Neural progenitor cell (in vitro differentiated cells): ENCODE measurements around the gene SLC30A4. TPM values are rescaled to one million over a fixed set of nuclear protein-coding genes. Genes with fewer than 3 reads are reported as not detected.

Experiments
- DNase-seq: peaks from one replicate; pipeline ENCODE4 v3.0.0-alpha.2; 2016; ENCODE audit warnings: low spot score
- H2AFZ ChIP-seq: fragments of 200-600 bp; sonication (generic); replicated peaks from 2 replicates; pipeline ENCODE4 v1.6.1; 2016; ENCODE audit warnings: antibody characterized with exemption
- H3F3A ChIP-seq: fragments of 200-600 bp; sonication (generic); 2 replicates; pipeline ENCODE4 v1.6.1; 2016; ENCODE audit warnings: antibody characterized with exemption, low read depth
- H3K27ac ChIP-seq: fragments of 200-600 bp; sonication (generic); 2 replicates; pipeline ENCODE4 v1.5.1; 2016; ENCODE audit warnings: mild to moderate bottlenecking
- H3K27me3 ChIP-seq: fragments of 200-600 bp; sonication (generic); 2 replicates; pipeline ENCODE4 v1.6.1; 2016; ENCODE audit warnings: mild to moderate bottlenecking, moderate library complexity
- H3K36me3 ChIP-seq: fragments of 200-600 bp; sonication (generic); 2 replicates; pipeline ENCODE4 v1.5.1; 2016
- H3K4me1 ChIP-seq: fragments of 200-600 bp; sonication (generic); 2 replicates; pipeline ENCODE4 v1.6.1; 2016; ENCODE audit warnings: mixed run types
- H3K4me2 ChIP-seq: fragments of 200-600 bp; sonication (generic); 2 replicates; pipeline ENCODE4 v1.6.1; 2016
- H3K4me3 ChIP-seq: fragments of 200-600 bp; sonication (generic); 2 replicates; pipeline ENCODE4 v1.5.1; 2016
- H3K79me2 ChIP-seq: fragments of 200-600 bp; sonication (generic); 2 replicates; pipeline ENCODE4 v1.6.1; 2016; ENCODE audit warnings: low read depth
- H3K9ac ChIP-seq: fragments of 200-600 bp; sonication (generic); 2 replicates; pipeline ENCODE4 v1.6.1; 2016
- H3K9me3 ChIP-seq: fragments of 200-600 bp; sonication (generic); 2 replicates; pipeline ENCODE4 v1.5.1; 2016; ENCODE audit warnings: low read depth
- H4K20me1 ChIP-seq: fragments of 200-600 bp; sonication (generic); 2 replicates; pipeline ENCODE4 v1.6.1; 2016; ENCODE audit warnings: low read depth
- H3K27ac Mint-ChIP-seq: 3 replicates; pipeline ENCODE4 v1.8.0; 2021; ENCODE audit warnings: mixed read lengths
- H3K27me3 Mint-ChIP-seq: 2 replicates; pipeline ENCODE4 v1.8.0; 2022; ENCODE audit warnings: low read depth, mild to moderate bottlenecking, inconsistent platforms, moderate library complexity, mixed read lengths; ENCODE audit not compliant: insufficient read depth
- H3K36me3 Mint-ChIP-seq: 3 replicates; pipeline ENCODE4 v1.8.0; 2021; ENCODE audit warnings: mixed read lengths
- H3K4me1 Mint-ChIP-seq: 3 replicates; pipeline ENCODE4 v1.8.0; 2021; ENCODE audit warnings: mixed read lengths
- H3K4me3 Mint-ChIP-seq: 3 replicates; pipeline ENCODE4 v1.8.0; 2021; ENCODE audit warnings: mild to moderate bottlenecking, moderate library complexity, mixed read lengths
- H3K9me3 Mint-ChIP-seq: 3 replicates; pipeline ENCODE4 v1.8.0; 2020; ENCODE audit warnings: mixed read lengths
- CTCF ChIP-seq: fragments of 200-600 bp; sonication (generic); IDR thresholded peaks from 2 replicates; pipeline ENCODE4 v1.5.1; 2017; ENCODE audit warnings: antibody characterized with exemption, mild to moderate bottlenecking
- EZH2 ChIP-seq: fragments of 200-600 bp; sonication (generic); IDR thresholded peaks from 2 replicates; pipeline ENCODE4 v1.6.1; 2017; ENCODE audit warnings: antibody characterized with exemption, mild to moderate bottlenecking, moderate library complexity
- EZH2phosphoT487 ChIP-seq: fragments of 200-600 bp; sonication (generic); IDR thresholded peaks from 2 replicates; pipeline ENCODE4 v1.6.1; 2017; ENCODE audit warnings: antibody characterized with exemption
- total RNA-seq: library from RNA; depleted of rRNA; stranded (reverse); fragments of >200 nt; gene quantifications from 2 replicates; pipeline ENCODE4 v1.2.3, GENCODE V29; 2015; ENCODE audit warnings: low replicate concordance

SLC30A4 gene
- total RNA-seq, 1 donor from 2014 or later = 0.02 TPM

DNA sequence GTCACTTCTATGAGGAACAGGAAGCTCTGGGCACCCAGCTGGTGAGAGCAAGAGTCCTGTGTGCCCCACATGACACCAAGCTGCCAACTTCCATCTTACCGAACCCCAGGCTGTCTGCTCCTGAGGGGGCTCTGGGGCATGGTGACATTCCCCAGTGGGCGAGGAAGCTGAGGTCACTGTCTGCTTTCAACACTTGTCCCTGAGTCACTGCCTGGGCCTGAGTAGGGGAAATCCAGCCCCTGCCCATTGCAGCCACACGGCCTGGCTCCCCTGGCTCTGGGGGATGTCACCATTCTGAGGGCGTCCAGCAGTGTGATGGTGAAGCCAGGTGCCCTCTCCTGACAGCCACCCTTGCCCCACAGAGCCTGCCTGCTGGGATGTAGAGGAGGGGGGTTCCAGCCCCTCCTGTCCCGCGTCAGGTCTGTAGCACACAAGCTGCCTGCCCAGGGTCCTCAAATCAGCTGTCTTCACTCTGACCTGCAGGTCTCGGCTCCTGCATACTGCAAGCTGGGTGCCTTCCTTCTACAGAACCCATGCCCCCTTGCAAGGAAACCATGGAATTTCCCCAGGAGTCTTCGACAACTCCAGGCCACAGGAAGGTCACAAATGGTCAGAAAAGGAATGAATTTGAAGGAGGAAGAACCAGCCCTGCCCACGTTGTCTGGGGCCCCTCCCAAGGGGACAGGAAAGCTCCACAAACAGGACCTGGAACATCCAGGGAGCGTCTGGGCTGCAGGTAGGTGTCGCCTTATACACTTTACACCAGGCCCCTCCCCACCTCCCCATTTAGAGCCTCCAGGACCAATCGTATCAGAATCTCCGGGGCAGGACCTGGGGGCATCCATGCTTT lies 74.3 kb downstream of the SLC30A4 start:
- H3K27ac ChIP-seq = no peak overlapping the region
- peaks cover 5% of the 10 kb centered on the region for H3K9me3 Mint-ChIP-seq
- H3K27ac Mint-ChIP-seq = peak overlapping the region; percentile 44
- H4K20me1 ChIP-seq = no peaks in the 10 kb centered on the region
- H3K79me2 ChIP-seq = no peaks in the 10 kb centered on the region
- no peaks in the 10 kb centered on the region for H3K4me1 ChIP-seq
- no peaks in the 10 kb centered on the region for H3K36me3 Mint-ChIP-seq
- H3K4me3 ChIP-seq = no peak overlapping the region
- TF ChIP-seq EZH2 (no peak), CTCF (no peak), EZH2phosphoT487 (no peak)
- no peaks in the 10 kb centered on the region for H3F3A ChIP-seq
- no peak overlapping the region for H3K9ac ChIP-seq
- H3K27me3 Mint-ChIP-seq = no peaks in the 10 kb centered on the region
- no peaks in the 10 kb centered on the region for H3K27me3 ChIP-seq
- no peaks in the 10 kb centered on the region for H3K36me3 ChIP-seq
- H3K4me3 Mint-ChIP-seq = no peak overlapping the region
- H3K4me2 ChIP-seq = no peak overlapping the region
- DNase-seq = no peak
- no peaks in the 10 kb centered on the region for H3K4me1 Mint-ChIP-seq
- peak overlapping the region; percentile 39 for H2AFZ ChIP-seq
- H3K9me3 ChIP-seq = no peaks in the 10 kb centered on the region

GRCh38 chr15:45443645-45444044 lies 78.9 kb downstream of the SLC30A4 start:
- Histone ChIP-seq H4K20me1 (no peaks in the 10 kb centered on the region), H3K4me3 (no peak overlapping the region), H3K27ac (no peak overlapping the region), H3K4me2 (no peak overlapping the region), H3K36me3 (no peaks in the 10 kb centered on the region), H3K27me3 (no peaks in the 10 kb centered on the region), H3K4me1 (no peaks in the 10 kb centered on the region), H3F3A (no peaks in the 10 kb centered on the region), H3K9me3 (no peaks in the 10 kb centered on the region), H2AFZ (no peak overlapping the region), H3K79me2 (no peaks in the 10 kb centered on the region), H3K9ac (no peak overlapping the region)
- H3K36me3 Mint-ChIP-seq = no peaks in the 10 kb centered on the region
- H3K27ac Mint-ChIP-seq = no peak overlapping the region
- no peak for TF ChIP-seq EZH2phosphoT487
- TF ChIP-seq CTCF = no peak
- TF ChIP-seq EZH2 = no peak
- no peak for DNase-seq
- peaks cover 2% of the 10 kb centered on the region for H3K27me3 Mint-ChIP-seq
- H3K9me3 Mint-ChIP-seq = no peaks in the 10 kb centered on the region
- peaks cover 6% of the 10 kb centered on the region for H3K4me1 Mint-ChIP-seq
- no peak overlapping the region for H3K4me3 Mint-ChIP-seq

GRCh38 chr15:45442507-45443135 lies 79.9 kb downstream of the SLC30A4 start:
- no peaks in the 10 kb centered on the region for H3K36me3 ChIP-seq
- Mint-ChIP-seq H3K27ac (no peak overlapping the region), H3K9me3 (no peaks in the 10 kb centered on the region), H3K4me3 (peak overlapping the region; percentile 24), H3K4me1 (peaks cover 6% of the 10 kb centered on the region), H3K27me3 (peaks cover 2% of the 10 kb centered on the region), H3K36me3 (no peaks in the 10 kb centered on the region)
- no peaks in the 10 kb centered on the region for H3K27me3 ChIP-seq
- H3F3A ChIP-seq = no peaks in the 10 kb centered on the region
- DNase-seq = no peak
- no peak overlapping the region for H3K4me3 ChIP-seq
- peak overlapping the region; percentile 9 for H2AFZ ChIP-seq
- H3K4me2 ChIP-seq = no peak overlapping the region
- H3K4me1 ChIP-seq = no peaks in the 10 kb centered on the region
- H4K20me1 ChIP-seq = no peaks in the 10 kb centered on the region
- TF ChIP-seq CTCF = no peak
- TF ChIP-seq EZH2phosphoT487 = no peak
- no peak for TF ChIP-seq EZH2
- no peaks in the 10 kb centered on the region for H3K79me2 ChIP-seq
- H3K9ac ChIP-seq = no peak overlapping the region
- no peaks in the 10 kb centered on the region for H3K9me3 ChIP-seq
- no peak overlapping the region for H3K27ac ChIP-seq
